Neutrophil (primary cell): ENCODE results near the gene MARCHF10.

Experiments used
- H3K27ac ChIP-seq: fragments of 200-600 bp; sonication (generic); 2 replicates; pipeline ENCODE4 v1.5.1; 2016; ENCODE audit warnings: mild to moderate bottlenecking, moderate library complexity
- H3K27me3 ChIP-seq: fragments of 200-600 bp; sonication (generic); 2 replicates; pipeline ENCODE4 v1.6.0; 2016; ENCODE audit warnings: mild to moderate bottlenecking
- H3K36me3 ChIP-seq: fragments of 200-600 bp; sonication (generic); 2 replicates; pipeline ENCODE4 v1.5.1; 2017
- H3K4me1 ChIP-seq, 2 experiments: fragments of 200-600 bp in 1 of 2; sonication (generic) in 1 of 2; 1 replicate in 1 of 2; 2 replicates in 1 of 2; pipeline versions ENCODE4 v1.5.1 to v1.6.1; 2013 to 2016; ENCODE audit warnings: low read depth in 1 of 2, low read length in 1 of 2, mild to moderate bottlenecking in 1 of 2, moderate library complexity in 1 of 2; ENCODE audit not compliant: control insufficient read depth in 1 of 2, insufficient read depth in 1 of 2
- H3K4me3 ChIP-seq, 2 experiments: fragments of 200-600 bp in 1 of 2; sonication (generic) in 1 of 2; 1 replicate in 1 of 2; 2 replicates in 1 of 2; pipeline ENCODE4 v1.5.1; 2013 to 2016; ENCODE audit warnings: low read depth in 1 of 2, low read length in 1 of 2, mild to moderate bottlenecking in 1 of 2, moderate library complexity in 1 of 2
- H3K9me3 ChIP-seq: fragments of 200-600 bp; sonication (generic); 2 replicates; pipeline ENCODE4 v1.5.1; 2016
- TF ChIP-seq, protein P1 (sequence below): fragments of 200-600 bp; sonication (generic); IDR thresholded peaks from 2 replicates; pipeline ENCODE4 v1.5.1; 2016; ENCODE audit warnings: antibody characterized with exemption

MARCHF10 gene

GRCh38 chr17:62720126-62720850, 87.8 kb downstream of the MARCHF10 start:
- H3K36me3 ChIP-seq, result no peaks in the 10 kb centered on the region
- peaks cover 0 to 8% of the 10 kb centered on the region in 2 experiments for H3K4me1 ChIP-seq
- H3K27ac ChIP-seq, result no peak overlapping the region
- H3K9me3 ChIP-seq, result no peaks in the 10 kb centered on the region
- no peak overlapping the region for H3K4me3 ChIP-seq
- TF ChIP-seq, protein P1, sequence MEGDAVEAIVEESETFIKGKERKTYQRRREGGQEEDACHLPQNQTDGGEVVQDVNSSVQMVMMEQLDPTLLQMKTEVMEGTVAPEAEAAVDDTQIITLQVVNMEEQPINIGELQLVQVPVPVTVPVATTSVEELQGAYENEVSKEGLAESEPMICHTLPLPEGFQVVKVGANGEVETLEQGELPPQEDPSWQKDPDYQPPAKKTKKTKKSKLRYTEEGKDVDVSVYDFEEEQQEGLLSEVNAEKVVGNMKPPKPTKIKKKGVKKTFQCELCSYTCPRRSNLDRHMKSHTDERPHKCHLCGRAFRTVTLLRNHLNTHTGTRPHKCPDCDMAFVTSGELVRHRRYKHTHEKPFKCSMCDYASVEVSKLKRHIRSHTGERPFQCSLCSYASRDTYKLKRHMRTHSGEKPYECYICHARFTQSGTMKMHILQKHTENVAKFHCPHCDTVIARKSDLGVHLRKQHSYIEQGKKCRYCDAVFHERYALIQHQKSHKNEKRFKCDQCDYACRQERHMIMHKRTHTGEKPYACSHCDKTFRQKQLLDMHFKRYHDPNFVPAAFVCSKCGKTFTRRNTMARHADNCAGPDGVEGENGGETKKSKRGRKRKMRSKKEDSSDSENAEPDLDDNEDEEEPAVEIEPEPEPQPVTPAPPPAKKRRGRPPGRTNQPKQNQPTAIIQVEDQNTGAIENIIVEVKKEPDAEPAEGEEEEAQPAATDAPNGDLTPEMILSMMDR, result no peak
- peaks cover 33% of the 10 kb centered on the region for H3K27me3 ChIP-seq

- no peak overlapping the region for H3K4me3 ChIP-seq
- peaks cover 0 to 2% of the 10 kb centered on the region in 2 experiments for H3K4me1 ChIP-seq
- TF ChIP-seq, protein P1, result no peak
- H3K27ac ChIP-seq, result no peak overlapping the region
- H3K36me3 ChIP-seq, result no peaks in the 10 kb centered on the region
- no peaks in the 10 kb centered on the region for H3K9me3 ChIP-seq
- H3K27me3 ChIP-seq, result peaks cover 26% of the 10 kb centered on the region
These were observed 88.5 kb downstream of the MARCHF10 start for GRCh38 chr17:62719586-62719985.

DNA sequence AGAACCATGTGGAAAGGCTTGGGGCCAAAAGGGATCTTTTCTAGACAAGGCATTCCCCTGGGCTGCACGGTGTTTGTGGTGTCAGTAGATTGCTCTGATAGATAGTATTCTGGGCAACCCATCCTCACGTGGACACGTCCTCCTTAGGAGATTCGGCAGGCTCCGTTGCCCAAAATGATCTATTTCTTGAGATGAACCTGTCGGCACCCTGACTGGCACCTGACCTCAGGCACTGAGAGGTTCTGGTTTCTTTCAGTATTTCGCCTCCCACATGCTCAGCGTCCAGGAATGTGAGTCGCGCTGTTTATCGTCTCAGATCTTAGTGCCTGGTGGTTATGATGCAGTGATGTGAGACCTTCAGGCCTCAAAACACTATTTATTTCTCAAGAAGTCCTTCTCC, 89.7 kb downstream of the MARCHF10 start:
- Histone ChIP-seq H3K36me3 (no peaks in the 10 kb centered on the region), H3K27me3 (peaks cover 15% of the 10 kb centered on the region), H3K9me3 (no peaks in the 10 kb centered on the region), H3K27ac (no peak overlapping the region), H3K4me3 (no peak overlapping the region), H3K4me1 (no peaks in the 10 kb centered on the region)
- TF ChIP-seq, protein P1, result no peak

- TF ChIP-seq, protein P1, result no peak
- Histone ChIP-seq H3K27me3 (peaks cover 11% of the 10 kb centered on the region), H3K27ac (no peak overlapping the region), H3K4me1 (no peaks in the 10 kb centered on the region), H3K9me3 (no peaks in the 10 kb centered on the region), H3K4me3 (no peak overlapping the region), H3K36me3 (no peaks in the 10 kb centered on the region)
These were observed 90.2 kb downstream of the MARCHF10 start for GRCh38 chr17:62717889-62718288.

DNA sequence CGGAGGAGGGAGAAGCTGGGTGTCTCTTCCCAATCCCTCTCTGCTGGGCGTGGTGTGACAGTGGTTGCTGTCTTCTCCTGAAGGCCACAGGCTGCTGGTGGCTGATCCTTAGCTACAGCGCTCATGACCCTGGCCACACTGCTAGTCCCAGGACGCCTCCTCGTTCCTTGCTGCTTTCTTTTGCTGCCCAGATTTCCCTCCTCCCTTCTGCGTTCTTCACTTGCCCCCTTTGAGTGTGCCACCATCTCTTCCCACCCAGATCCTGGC, 90.6 kb downstream of the MARCHF10 start:
- Histone ChIP-seq H3K36me3 (no peaks in the 10 kb centered on the region), H3K4me1 (no peaks in the 10 kb centered on the region), H3K27ac (no peak overlapping the region), H3K9me3 (no peaks in the 10 kb centered on the region), H3K27me3 (peaks cover 10% of the 10 kb centered on the region), H3K4me3 (no peak overlapping the region)
- TF ChIP-seq, protein P1, result no peak
